Stromal cell of bone marrow (primary cell): ENCODE data around the gene USH2A.

Experiments
- DNase-seq: peaks from one replicate; pipeline ENCODE4 v3.0.0-alpha.2; 2012; ENCODE audit warnings: low read depth

USH2A gene

GRCh38 chr1:216123446-216124191 lies 299.6 kb downstream of the USH2A start:
- DNase-seq, result no peak

GRCh38 chr1:216119600-216119999 lies 303.6 kb downstream of the USH2A start:
- DNase-seq, result peak; percentile 30

GRCh38 chr1:216114180-216114579 lies 309.1 kb downstream of the USH2A start:
- DNase-seq, result no peak

- no peak for DNase-seq
Observed at GRCh38 chr1:216113181-216113580, 310.1 kb downstream of the USH2A start.

- DNase-seq, result no peak
Observed at GRCh38 chr1:216111842-216112241, 311.4 kb downstream of the USH2A start.

- DNase-seq, result no peak
Observed at GRCh38 chr1:216095400-216095799, 327.8 kb downstream of the USH2A start.

- DNase-seq, result no peak
Observed at GRCh38 chr1:216090556-216090955, 332.7 kb downstream of the USH2A start.

- no peak for DNase-seq
Observed at GRCh38 chr1:216086678-216087077, 336.6 kb downstream of the USH2A start.

- DNase-seq, result no peak
Observed at GRCh38 chr1:216081445-216081844, 341.8 kb downstream of the USH2A start.

GRCh38 chr1:216076751-216077150 lies 346.5 kb downstream of the USH2A start:
- no peak for DNase-seq

- DNase-seq, result peak; percentile 55
Observed at GRCh38 chr1:216075339-216075738, 347.9 kb downstream of the USH2A start.

GRCh38 chr1:216073793-216074595 lies 349.3 kb downstream of the USH2A start:
- DNase-seq, result no peak

GRCh38 chr1:216071262-216071661 lies 352.0 kb downstream of the USH2A start:
- DNase-seq, result no peak

GRCh38 chr1:216064643-216065042 lies 358.6 kb downstream of the USH2A start:
- DNase-seq, result no peak

- DNase-seq, result no peak
Observed at GRCh38 chr1:216057947-216058346, 365.3 kb downstream of the USH2A start.

GRCh38 chr1:216057063-216057462 lies 366.2 kb downstream of the USH2A start:
- DNase-seq, result no peak

- DNase-seq, result no peak
Observed at GRCh38 chr1:216055004-216055403, 368.2 kb downstream of the USH2A start.

- no peak for DNase-seq
Observed at GRCh38 chr1:216054600-216054999, 368.6 kb downstream of the USH2A start.

GRCh38 chr1:216051071-216051470 lies 372.2 kb downstream of the USH2A start:
- DNase-seq, result no peak

GRCh38 chr1:216049741-216050430 lies 373.4 kb downstream of the USH2A start:
- no peak for DNase-seq

- peak; percentile 44 for DNase-seq
Observed at GRCh38 chr1:216047811-216048572, 375.3 kb downstream of the USH2A start.

- DNase-seq, result no peak
Observed at GRCh38 chr1:216046336-216046735, 376.9 kb downstream of the USH2A start.
